HepG2 (cell line): ENCODE measurements around the gene TNNI3K. TPM values are rescaled to one million over a fixed set of nuclear protein-coding genes. Genes with fewer than 3 reads are reported as not detected.

Experiments
- ATAC-seq: fragments of 200-7000 bp; cut with Tn5 transposase; 3 replicates; pipeline ENCODE4 v1.9.1; 2020; ENCODE audit warnings: mild to moderate bottlenecking, moderate library complexity
- BruUV-seq: library from RNA; stranded (reverse); fragments of 400-500 nt; replicated peaks from 2 replicates; lab custom pipeline; 2021; lab: Mats Ljungman, UMichigan
- CTCF ChIA-PET: fragments of 300-600 bp; formaldehyde crosslinking; extraction: SDS; loops from one replicate; lab custom pipeline; 2021; ENCODE audit warnings: low total read pairs, inconsistent platforms, low intra/inter-chr PET ratio; lab: Yijun Ruan, JAX
- POLR2A ChIA-PET: fragments of 350-600 bp; sonication (Branson Sonifier 250); formaldehyde crosslinking; loops from one replicate; lab custom pipeline; 2020; ENCODE audit warnings: antibody characterized with exemption, inconsistent platforms; lab: Yijun Ruan, JAX
- DNase-seq: peaks from one replicate; pipeline ENCODE4 v3.0.0-alpha.2; 2015; ENCODE audit warnings: low spot score
- FAIRE-seq: peaks from 3 replicates; lab custom pipeline; 2011; peaks lifted over from hg19 to GRCh38; lab: Jason Lieb, UNC
- H2AFZ ChIP-seq: one replicate; pipeline ENCODE4 v1.6.1; 2011; ENCODE audit warnings: low read length, inconsistent platforms
- H3K27ac ChIP-seq: fragments of 300-600 bp; 3 replicates; pipeline ENCODE4 v1.8.0; 2011; ENCODE audit warnings: mixed run types, mild to moderate bottlenecking, mixed read lengths, low read length, inconsistent platforms; ENCODE audit not compliant: insufficient read depth; ENCODE audit errors: extremely low read length
- H3K27me3 ChIP-seq, 2 experiments: fragments of 200-600 bp in 1 of 2; 2 replicates in 1 of 2; 3 replicates in 1 of 2; pipeline versions ENCODE4 v1.6.0 to v1.8.0; 2011; ENCODE audit warnings: low read length in 2 of 2, mild to moderate bottlenecking in 2 of 2, moderate library complexity in 2 of 2, inconsistent platforms in 1 of 2; ENCODE audit not compliant: insufficient read depth in 2 of 2, control insufficient read depth in 1 of 2
- H3K36me3 ChIP-seq, 2 experiments: fragments of 200-600 bp in 1 of 2; replicated peaks in 1 of 2; 2 replicates in 1 of 2; 3 replicates in 1 of 2; pipeline versions ENCODE4 v1.5.1 to v1.8.0; 2011; ENCODE audit warnings: low read length in 2 of 2, inconsistent platforms in 1 of 2; ENCODE audit not compliant: insufficient read depth in 2 of 2, control insufficient read depth in 1 of 2
- H3K4me1 ChIP-seq: 2 replicates; pipeline ENCODE4 v1.5.1; 2012; ENCODE audit warnings: low read length, inconsistent platforms; ENCODE audit not compliant: insufficient read depth
- H3K4me2 ChIP-seq: 2 replicates; pipeline ENCODE4 v1.6.0; 2011; ENCODE audit warnings: low read depth, low read length, inconsistent platforms
- H3K4me3 ChIP-seq, 3 experiments: fragments of 200-600 bp in 1 of 3; sonication (generic), shearing (Covaris generic) in 1 of 3; replicated peaks in 1 of 3; 2 replicates each; pipeline ENCODE4 v1.5.1; 2011 to 2016; ENCODE audit warnings: low read length in 3 of 3, inconsistent platforms in 2 of 3, low read depth in 2 of 3, mild to moderate bottlenecking in 2 of 3, control low read depth in 1 of 3, mixed read lengths in 1 of 3; ENCODE audit not compliant: insufficient read depth in 1 of 3
- H3K79me2 ChIP-seq: one replicate; pipeline ENCODE4 v1.6.1; 2011; ENCODE audit warnings: low read length, inconsistent platforms; ENCODE audit not compliant: insufficient read depth
- H3K9ac ChIP-seq: 2 replicates; pipeline ENCODE4 v1.6.0; 2011; ENCODE audit warnings: mild to moderate bottlenecking, low read depth, low read length, inconsistent platforms; ENCODE audit not compliant: insufficient read depth
- H3K9me3 ChIP-seq: 2 replicates; pipeline ENCODE4 v1.5.1; 2012; ENCODE audit warnings: mild to moderate bottlenecking, low read length
- H4K20me1 ChIP-seq: 2 replicates; pipeline ENCODE4 v1.6.0; 2011; ENCODE audit warnings: inconsistent platforms, mild to moderate bottlenecking, low read length, moderate library complexity; ENCODE audit not compliant: insufficient read depth
- ARID5B ChIP-seq: IDR thresholded peaks from 2 replicates; pipeline ENCODE4 v1.4.0; 2020; ENCODE audit warnings: mild to moderate bottlenecking, missing genetic modification reagents
- FOXM1 ChIP-seq: sonication (generic); formaldehyde crosslinking; IDR thresholded peaks from 2 replicates; pipeline ENCODE4 v1.5.0; 2020; ENCODE audit warnings: missing genetic modification reagents
- HNRNPLL ChIP-seq: fragments of 200-400 bp; formaldehyde crosslinking; IDR thresholded peaks from 2 replicates; pipeline ENCODE4 v1.6.1; 2017; ENCODE audit warnings: mild to moderate bottlenecking, low read depth, low read length; ENCODE audit not compliant: poor library complexity, severe bottlenecking
- IRX3 ChIP-seq: sonication (generic); formaldehyde crosslinking; IDR thresholded peaks from 2 replicates; pipeline ENCODE4 v1.8.1; 2023; ENCODE audit warnings: mild to moderate bottlenecking, low read depth, missing genetic modification reagents, borderline replicate concordance
- KDM5B ChIP-seq: sonication (generic); formaldehyde crosslinking; IDR thresholded peaks from 2 replicates; pipeline ENCODE4 v1.4.0; 2020; ENCODE audit warnings: missing genetic modification reagents, mild to moderate bottlenecking, borderline replicate concordance
- MAFG ChIP-seq: sonication (generic); formaldehyde crosslinking; IDR thresholded peaks from 2 replicates; pipeline ENCODE4 v1.5.1; 2020; ENCODE audit warnings: mild to moderate bottlenecking, missing genetic modification reagents
- MTA3 ChIP-seq: sonication (generic); formaldehyde crosslinking; IDR thresholded peaks from 2 replicates; pipeline ENCODE4 v1.4.0; 2020; ENCODE audit warnings: missing genetic modification reagents
- MXI1 ChIP-seq: IDR thresholded peaks from 3 replicates; pipeline ENCODE4 v1.6.1; 2012; ENCODE audit warnings: low read depth, low read length, inconsistent platforms, borderline replicate concordance
- RFXANK ChIP-seq: IDR thresholded peaks from 2 replicates; pipeline ENCODE4 v1.6.1; 2016
- SALL1 ChIP-seq: sonication (generic); formaldehyde crosslinking; IDR thresholded peaks from 2 replicates; pipeline ENCODE4 v1.8.0; 2022; ENCODE audit warnings: mild to moderate bottlenecking, missing genetic modification reagents
- ZBTB8A ChIP-seq: sonication (generic); formaldehyde crosslinking; IDR thresholded peaks from 2 replicates; pipeline ENCODE4 v1.4.0; 2020; ENCODE audit warnings: mild to moderate bottlenecking, low read depth, missing genetic modification reagents, borderline replicate concordance
- ZNF235 ChIP-seq: sonication (generic); formaldehyde crosslinking; IDR thresholded peaks from 2 replicates; pipeline ENCODE4 v1.8.1; 2023; ENCODE audit warnings: mild to moderate bottlenecking, missing genetic modification reagents, borderline replicate concordance
- ZNF451 ChIP-seq: sonication (generic); formaldehyde crosslinking; IDR thresholded peaks from 2 replicates; pipeline ENCODE4 v1.5.0; 2020; ENCODE audit warnings: mild to moderate bottlenecking, missing genetic modification reagents
- ZNF567 ChIP-seq: sonication (generic); formaldehyde crosslinking; IDR thresholded peaks from 2 replicates; pipeline ENCODE4 v1.8.1; 2023; ENCODE audit warnings: mild to moderate bottlenecking, missing genetic modification reagents, borderline replicate concordance
- ZNF83 ChIP-seq: sonication (generic); formaldehyde crosslinking; IDR thresholded peaks from 2 replicates; pipeline ENCODE4 v1.4.0; 2020; ENCODE audit warnings: missing genetic modification reagents, mild to moderate bottlenecking, borderline replicate concordance
- ZSCAN29 ChIP-seq: sonication (generic); formaldehyde crosslinking; conservative IDR thresholded peaks from 2 replicates; pipeline ENCODE4 v1.4.0; 2020; ENCODE audit warnings: mild to moderate bottlenecking, missing genetic modification reagents
- WGBS: methylation state at CpG from one replicate; pipeline ENCODE4 v1.1.6; 2017; ENCODE audit warnings: low lambda C conversion rate; 5-methylcytosine and 5-hydroxymethylcytosine counted together
- in situ Hi-C: cut with HindIII; loops from 2 replicates; pipeline ENCODE4 v1.10.0; 2017; ENCODE audit warnings: low pct_unique_long_range_greater_than_20kb; ENCODE audit not compliant: extremely low pct_ligation_motif_present
- intact Hi-C: fragments of 100-400 bp; cut with micrococcal nuclease; formaldehyde crosslinking; loops from one replicate; pipeline ENCODE4 v1.10.0; 2022; ENCODE audit not compliant: unreplicated experiment
- polyA plus RNA-seq, 8 experiments: library from polyadenylated mRNA; depleted of rRNA in 3 of 8; stranded (reverse) in 7 of 8; unstranded in 1 of 8; fragments of >200 nt; fragmentation: Illumina TruSeq in 4 of 8; extraction: Trizol in 4 of 8; gene quantifications; 2 replicates each; pipeline versions ENCODE4 v1.2.1 to v1.2.3, GENCODE V29; 2011 to 2016; ENCODE audit warnings: low read depth in 4 of 8, missing spikeins in 1 of 8, mixed read lengths in 1 of 8; ENCODE audit not compliant: insufficient read depth in 1 of 8
- total RNA-seq, 5 experiments: library from RNA; depleted of rRNA; stranded (reverse); fragments of >200 nt; fragmentation: Illumina TruSeq; extraction: Trizol; gene quantifications; 2 replicates each; pipeline ENCODE4 v1.2.3, GENCODE V29; 2016; ENCODE audit warnings: low read depth in 1 of 5

TNNI3K gene
- total and polyA plus RNA-seq, 2 of the 13 experiments (the other 11 are each of a cell fraction or from before 2014, with no cell fraction given), result 1.1 TPM; not detected in 1

- WGBS, result 17% methylated on average over 4 of the region's 4 CpGs
- intact Hi-C loops (no loop called here), in situ Hi-C loops (no loop called here)
- Histone ChIP-seq H2AFZ (no peak overlapping the region), H3K4me2 (no peak overlapping the region), H3K4me3 (no peak overlapping the region), H3K27me3 (no peaks in the 10 kb centered on the region), H3K4me1 (no peaks in the 10 kb centered on the region), H3K9me3 (no peaks in the 10 kb centered on the region), H4K20me1 (no peaks in the 10 kb centered on the region), H3K36me3 (no peaks in the 10 kb centered on the region), H3K79me2 (no peaks in the 10 kb centered on the region), H3K9ac (no peak overlapping the region), H3K27ac (no peak overlapping the region)
- CTCF ChIA-PET, result no interaction called here
- POLR2A ChIA-PET, result no interaction called here
- no peak for DNase-seq
- no peak for FAIRE-seq
- TF ChIP-seq ZNF451 (CRISPR knock-in tag) (no peak), IRX3 (CRISPR knock-in tag) (no peak), KDM5B (CRISPR knock-in tag) (no peak), ZNF567 (CRISPR knock-in tag) (no peak), SALL1 (CRISPR knock-in tag) (no peak), MAFG (no peak), RFXANK (CRISPR knock-in tag) (no peak), ZBTB8A (CRISPR knock-in tag) (no peak), MXI1 (no peak), ZNF235 (CRISPR knock-in tag) (no peak), HNRNPLL (no peak), MTA3 (CRISPR knock-in tag) (no peak), FOXM1 (CRISPR knock-in tag) (no peak), ARID5B (CRISPR knock-in tag) (no peak), ZNF83 (CRISPR knock-in tag) (no peak), ZSCAN29 (CRISPR knock-in tag) (no peak)
- no peak for ATAC-seq
- no TSS peak for BruUV-seq
Observed at GRCh38 chr1:74528123-74528522, 292.9 kb downstream of the TNNI3K start.
